Skeletal muscle tissue (tissue), 4 donors: ENCODE results near the gene ANKRD11. TPM values are rescaled to one million over a fixed set of nuclear protein-coding genes. Genes with fewer than 3 reads are reported as not detected.

Experiments
- H3K27ac ChIP-seq: one replicate; pipeline ENCODE4 v1.7.0; 2013; ENCODE audit warnings: mild to moderate bottlenecking, low read depth, low read length, inconsistent platforms
- H3K27me3 ChIP-seq, 3 donors: one replicate each; pipeline ENCODE4 v1.7.0; 2013; ENCODE audit warnings: low read length in 3 of 3; ENCODE audit not compliant: control insufficient read depth in 3 of 3, insufficient read depth in 3 of 3
- H3K36me3 ChIP-seq, 3 donors: one replicate each; pipeline ENCODE4 v1.7.0; 2013; ENCODE audit warnings: low read length in 3 of 3; ENCODE audit not compliant: control insufficient read depth in 3 of 3, insufficient read depth in 3 of 3
- H3K4me1 ChIP-seq, 3 donors: one replicate each; pipeline ENCODE4 v1.7.0; 2013; ENCODE audit warnings: low read length in 3 of 3, mild to moderate bottlenecking in 3 of 3; ENCODE audit not compliant: control insufficient read depth in 3 of 3, insufficient read depth in 3 of 3
- H3K4me3 ChIP-seq, 3 donors: one replicate each; pipeline ENCODE4 v1.7.0; 2013; ENCODE audit warnings: low read length in 3 of 3
- H3K9ac ChIP-seq, 3 donors: one replicate each; pipeline ENCODE4 v1.7.0; 2013; ENCODE audit warnings: low read length in 3 of 3, mild to moderate bottlenecking in 3 of 3, moderate library complexity in 2 of 3, low read depth in 1 of 3
- H3K9me3 ChIP-seq, 3 donors: one replicate each; pipeline ENCODE4 v1.7.0; 2013; ENCODE audit warnings: low read length in 3 of 3; ENCODE audit not compliant: control insufficient read depth in 3 of 3
- total RNA-seq: library from RNA; depleted of rRNA; stranded (reverse); fragments of >200 nt; gene quantifications from one replicate; pipeline ENCODE4 v1.2.3, GENCODE V29; 2014
- donor health status: Osteomylitis.

The ANKRD11 gene
- total RNA-seq, 1 donor from 2014 or later = 21.4 TPM

DNA sequence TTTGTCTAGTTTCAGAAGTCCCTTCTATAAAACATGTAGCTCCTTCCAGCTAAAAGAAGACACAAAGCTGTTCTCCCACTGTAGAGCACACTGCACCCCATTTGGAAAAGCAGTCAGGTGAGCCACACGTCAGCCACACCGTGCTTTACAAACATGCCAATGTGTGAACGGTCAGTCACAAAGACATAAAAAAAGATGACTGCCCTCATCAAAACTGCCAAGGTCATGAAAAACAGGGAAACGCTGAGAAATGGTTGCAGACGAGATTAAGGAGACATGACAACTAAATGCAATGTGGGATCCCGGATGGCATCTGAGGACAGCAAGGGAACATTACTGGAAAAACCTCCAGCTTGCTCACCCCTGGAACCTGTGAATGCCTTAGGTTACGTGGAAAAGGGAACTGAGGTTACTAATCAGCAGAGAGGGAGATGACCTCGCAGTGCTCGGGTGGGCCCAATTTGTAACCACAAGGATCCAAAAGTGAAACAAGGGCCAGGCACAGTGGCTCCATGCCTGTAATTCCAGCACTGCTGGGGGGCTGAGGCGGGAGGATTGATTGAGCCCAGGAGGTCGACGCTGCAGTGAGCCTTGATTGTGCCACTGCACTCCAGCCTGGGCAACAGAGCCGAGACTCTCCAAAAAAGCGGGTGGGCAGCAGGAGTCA lies 8.1 kb downstream of the ANKRD11 start:
- Histone ChIP-seq H3K27ac (peak overlapping the region; percentile 48), H3K36me3 (no peaks in the 10 kb centered on the region), H3K9me3 (no peaks in the 10 kb centered on the region), H3K4me3 (peak overlapping the region in 2 of 3 donors; percentile 15 to 42), H3K27me3 (no peaks in the 10 kb centered on the region), H3K9ac (peak overlapping the region; percentile 15 to 67 (median 59)), H3K4me1 (peaks cover 69 to 79% (median 76%) of the 10 kb centered on the region in 3 donors)

DNA sequence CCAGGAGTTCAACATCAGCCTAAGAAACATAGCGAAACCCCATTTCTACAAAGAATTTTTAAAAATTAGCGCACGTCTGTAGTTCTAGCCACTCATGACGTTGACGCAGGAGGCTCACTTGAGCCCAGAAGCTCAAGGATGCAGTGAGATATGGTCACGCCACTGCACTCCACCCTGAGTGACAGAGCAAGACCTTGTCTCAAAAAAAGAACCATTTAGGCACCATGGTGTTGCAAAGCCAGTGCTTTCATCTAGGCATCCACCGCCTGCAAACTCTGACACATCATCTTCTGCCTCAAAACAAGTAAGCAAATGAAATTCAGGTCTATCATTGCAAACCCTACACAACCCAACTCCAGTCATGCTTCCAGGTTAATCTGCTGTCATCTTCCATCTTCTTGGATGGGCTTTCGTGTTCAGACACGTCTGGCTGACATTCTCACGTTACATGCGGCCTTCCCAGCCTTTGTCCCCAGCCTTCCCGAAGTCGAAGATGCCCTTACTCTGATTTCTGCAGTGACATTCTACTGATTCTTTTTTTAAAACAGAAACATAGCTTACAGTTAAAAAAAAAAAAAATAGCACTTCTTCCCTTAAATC lies 8.9 kb downstream of the ANKRD11 start:
- peak overlapping the region in 1 of 3 donors; percentile 9 for H3K4me3 ChIP-seq
- H3K4me1 ChIP-seq = peaks cover 74 to 82% (median 77%) of the 10 kb centered on the region in 3 donors
- no peaks in the 10 kb centered on the region for H3K36me3 ChIP-seq
- no peaks in the 10 kb centered on the region for H3K9me3 ChIP-seq
- H3K9ac ChIP-seq = peak overlapping the region in 1 of 3 donors; percentile 67
- H3K27ac ChIP-seq = no peak overlapping the region
- H3K27me3 ChIP-seq = no peaks in the 10 kb centered on the region

DNA sequence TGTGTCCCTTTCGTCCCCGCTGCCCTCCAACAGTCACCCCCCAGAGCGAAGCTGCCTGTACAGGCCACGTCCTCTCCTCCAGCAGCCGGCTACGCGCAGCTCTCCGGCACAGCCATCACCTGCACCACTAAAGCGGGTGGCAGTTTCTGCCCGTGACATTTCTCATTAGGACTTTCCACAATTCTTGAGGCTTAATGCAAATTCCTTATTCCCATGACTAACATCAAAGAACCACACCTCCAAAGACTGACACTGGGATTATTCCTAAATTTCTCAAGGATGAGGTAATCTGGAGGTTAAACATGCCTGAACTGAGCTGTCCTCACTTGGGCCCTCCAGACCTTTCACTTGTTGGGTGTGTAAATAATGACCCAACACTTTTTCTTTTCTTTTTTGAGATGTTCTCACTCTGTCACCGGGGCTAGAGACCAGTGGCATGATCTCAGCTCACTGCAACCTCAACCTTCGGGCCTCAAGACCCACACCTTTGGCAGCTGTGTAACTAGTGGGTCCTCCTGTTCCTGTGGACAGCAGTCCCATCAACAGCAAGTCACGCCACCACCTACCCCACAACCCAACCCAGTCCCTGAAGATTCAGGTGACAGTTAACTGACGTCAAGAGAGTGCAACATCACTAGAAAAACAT lies 11.7 kb downstream of the ANKRD11 start:
- Histone ChIP-seq H3K9me3 (no peaks in the 10 kb centered on the region), H3K4me3 (no peak overlapping the region), H3K36me3 (no peaks in the 10 kb centered on the region), H3K9ac (peak overlapping the region in 1 of 3 donors; percentile 22), H3K4me1 (peaks cover 65 to 78% (median 73%) of the 10 kb centered on the region in 3 donors), H3K27ac (no peak overlapping the region), H3K27me3 (no peaks in the 10 kb centered on the region)

DNA sequence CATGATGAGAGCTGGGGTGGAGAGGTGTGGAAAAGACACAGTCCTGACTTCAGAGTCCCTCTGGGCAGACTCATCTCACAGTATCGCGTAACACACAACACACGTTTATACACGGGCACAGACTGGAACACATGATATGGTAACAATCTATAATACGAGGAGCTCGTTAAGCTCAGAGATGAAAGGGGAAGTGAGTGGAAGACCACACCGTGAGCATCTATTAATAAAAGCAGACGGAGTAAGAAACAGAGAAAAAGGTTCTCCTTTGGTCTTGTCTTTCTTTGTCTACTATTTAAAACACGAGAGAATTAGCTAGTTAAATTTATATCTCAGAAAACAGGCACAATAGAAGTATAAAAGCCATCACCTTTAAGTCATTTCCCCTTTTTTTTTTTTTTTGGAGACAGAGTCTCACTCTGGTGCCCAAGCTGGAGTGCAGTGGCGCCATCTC lies 13.5 kb downstream of the ANKRD11 start:
- peak overlapping the region; percentile 23 for H3K27ac ChIP-seq
- H3K9ac ChIP-seq = peak overlapping the region in 2 of 3 donors; percentile 14 to 27
- H3K27me3 ChIP-seq = no peaks in the 10 kb centered on the region
- peaks cover 58 to 79% (median 79%) of the 10 kb centered on the region in 3 donors for H3K4me1 ChIP-seq
- H3K4me3 ChIP-seq = no peak overlapping the region
- H3K36me3 ChIP-seq = no peaks in the 10 kb centered on the region
- H3K9me3 ChIP-seq = no peaks in the 10 kb centered on the region

DNA sequence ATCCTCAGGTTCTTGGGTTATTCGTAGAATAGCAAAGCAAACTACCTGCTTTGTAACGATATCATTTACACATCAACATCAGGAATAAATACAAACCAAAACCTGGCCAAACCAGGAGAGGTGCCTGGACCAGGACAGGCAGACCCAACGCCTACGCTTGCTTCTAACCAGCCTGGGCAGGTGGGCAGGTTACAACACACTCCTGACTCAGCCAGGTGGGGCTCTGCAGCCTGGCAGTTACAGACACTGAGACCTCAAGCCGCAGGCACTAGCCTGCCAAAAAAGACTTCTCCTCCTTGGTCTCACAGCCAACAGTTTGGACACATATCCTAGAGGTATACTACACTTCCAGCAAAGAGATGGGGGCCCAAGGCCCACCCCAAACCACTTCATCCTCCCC lies 14.0 kb downstream of the ANKRD11 start:
- Histone ChIP-seq H3K9me3 (no peaks in the 10 kb centered on the region), H3K4me3 (no peak overlapping the region), H3K27ac (peak overlapping the region; percentile 23), H3K9ac (peak overlapping the region in 2 of 3 donors; percentile 14 to 27), H3K27me3 (no peaks in the 10 kb centered on the region), H3K4me1 (peaks cover 53 to 78% (median 75%) of the 10 kb centered on the region in 3 donors), H3K36me3 (no peaks in the 10 kb centered on the region)

DNA sequence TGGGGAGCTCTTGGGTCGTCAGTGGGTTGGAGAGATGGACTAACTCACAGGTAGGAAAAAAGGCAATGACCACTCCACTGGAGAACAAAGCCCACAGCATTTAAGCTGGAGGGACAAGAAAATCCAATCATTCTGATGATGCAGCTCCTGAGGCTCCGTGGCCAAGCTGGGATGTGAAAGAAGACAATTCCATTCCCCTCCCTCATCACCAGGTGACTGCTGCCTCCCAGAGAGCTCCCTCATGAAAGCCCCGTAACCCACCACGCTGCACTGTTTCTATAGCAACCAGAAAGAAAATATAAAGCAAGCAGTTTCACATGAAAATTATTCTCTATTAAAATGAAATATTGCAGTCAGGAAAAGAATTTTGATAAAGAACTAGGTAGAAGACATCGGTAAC lies 15.2 kb downstream of the ANKRD11 start:
- Histone ChIP-seq H3K9me3 (no peaks in the 10 kb centered on the region), H3K27ac (no peak overlapping the region), H3K9ac (no peak overlapping the region), H3K4me1 (peaks cover 44 to 74% (median 68%) of the 10 kb centered on the region in 3 donors), H3K4me3 (no peak overlapping the region), H3K27me3 (no peaks in the 10 kb centered on the region), H3K36me3 (no peaks in the 10 kb centered on the region)

DNA sequence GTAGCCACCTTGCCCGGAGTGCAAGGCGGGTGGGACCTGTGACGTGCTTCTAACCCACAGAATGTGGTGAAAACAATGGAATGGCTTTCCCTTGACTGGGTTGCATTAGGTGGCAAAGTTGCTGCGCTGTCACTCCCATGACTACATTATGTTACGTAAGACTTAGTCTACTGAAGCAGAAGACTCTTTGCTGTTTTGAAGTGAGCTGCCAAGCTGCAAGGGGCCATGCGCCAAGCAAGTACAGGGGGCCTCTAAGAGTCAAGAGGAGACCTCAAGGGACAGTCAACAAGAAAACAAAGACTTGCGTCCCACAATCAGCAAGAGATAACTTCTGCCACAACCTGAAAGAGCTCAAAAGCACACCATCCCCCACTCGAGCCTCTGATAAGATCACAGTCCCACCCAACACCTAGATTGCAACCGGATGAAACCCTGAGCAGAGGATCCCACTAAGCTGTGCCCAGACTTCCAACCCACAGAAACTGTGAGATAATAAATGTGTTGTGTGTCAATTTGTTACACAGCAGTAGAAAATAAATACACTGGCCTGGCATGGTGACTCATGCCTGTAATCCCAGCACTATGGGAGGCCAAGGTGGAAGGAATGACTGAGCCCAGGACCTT lies 16.5 kb downstream of the ANKRD11 start:
- no peaks in the 10 kb centered on the region for H3K9me3 ChIP-seq
- H3K36me3 ChIP-seq = no peaks in the 10 kb centered on the region
- H3K27ac ChIP-seq = no peak overlapping the region
- no peak overlapping the region for H3K9ac ChIP-seq
- H3K27me3 ChIP-seq = no peaks in the 10 kb centered on the region
- no peak overlapping the region for H3K4me3 ChIP-seq
- peaks cover 42 to 73% (median 70%) of the 10 kb centered on the region in 3 donors for H3K4me1 ChIP-seq

DNA sequence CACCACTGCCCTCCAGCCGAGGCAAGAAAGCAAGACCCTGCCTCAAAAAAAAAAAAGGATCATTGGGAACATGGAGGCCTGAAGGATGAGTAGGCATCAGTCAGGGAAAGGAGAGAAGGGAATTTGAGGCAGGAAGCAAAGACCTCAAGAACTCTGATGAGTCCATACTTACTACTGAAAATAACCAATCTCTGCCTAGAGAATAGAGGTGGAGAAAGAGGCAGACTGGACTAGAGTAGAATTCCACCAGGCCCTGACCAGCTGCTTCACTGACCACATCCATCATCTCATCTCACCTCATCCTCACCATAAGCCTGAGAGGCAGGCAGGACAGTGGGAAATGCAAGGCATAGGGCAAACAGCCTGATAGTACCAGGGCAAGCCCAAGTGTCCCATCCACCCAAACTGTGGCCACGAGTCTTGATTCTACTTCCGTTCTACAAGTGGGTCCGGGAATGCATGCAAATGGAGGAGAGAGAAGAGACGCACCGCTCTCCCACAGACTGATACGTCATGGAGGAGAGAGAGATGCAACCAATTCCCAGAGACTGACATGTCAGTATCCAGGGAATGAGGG lies 17.1 kb downstream of the ANKRD11 start:
- Histone ChIP-seq H3K9ac (peak overlapping the region in 1 of 3 donors; percentile 25), H3K27me3 (no peaks in the 10 kb centered on the region), H3K4me1 (peaks cover 35 to 73% (median 67%) of the 10 kb centered on the region in 3 donors), H3K9me3 (no peaks in the 10 kb centered on the region), H3K4me3 (no peak overlapping the region), H3K27ac (no peak overlapping the region), H3K36me3 (no peaks in the 10 kb centered on the region)

DNA sequence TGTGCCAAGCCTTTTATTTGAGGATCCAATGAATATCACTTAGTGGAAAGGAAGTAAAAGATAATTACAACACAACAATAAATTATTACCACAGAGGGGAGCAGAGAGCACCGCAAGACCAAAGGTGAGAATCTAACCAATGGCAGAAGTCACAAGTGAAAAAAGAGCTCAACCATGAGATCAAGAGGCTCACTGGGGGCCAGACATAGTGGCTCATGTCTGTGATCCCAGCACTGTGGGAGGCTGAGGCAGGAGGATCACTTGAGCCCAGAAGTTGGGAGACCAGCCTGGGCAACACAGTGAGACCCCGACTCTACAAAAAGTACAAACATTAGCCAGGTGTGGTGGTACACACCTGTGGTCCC lies 17.7 kb downstream of the ANKRD11 start:
- Histone ChIP-seq H3K9me3 (no peaks in the 10 kb centered on the region), H3K4me1 (peaks cover 29 to 73% (median 65%) of the 10 kb centered on the region in 3 donors), H3K36me3 (no peaks in the 10 kb centered on the region), H3K27ac (no peak overlapping the region), H3K4me3 (no peak overlapping the region), H3K27me3 (no peaks in the 10 kb centered on the region), H3K9ac (no peak overlapping the region)
